GM19351 (cell line): ENCODE data around the gene PIGR.

ENCODE experiments used
- ATAC-seq: cut with Tn5 transposase; IDR thresholded peaks from one replicate; pipeline ENCODE4 v1.9.1; 2021; ENCODE audit warnings: mild to moderate bottlenecking, moderate library complexity; ENCODE audit not compliant: unreplicated experiment

PIGR gene

DNA sequence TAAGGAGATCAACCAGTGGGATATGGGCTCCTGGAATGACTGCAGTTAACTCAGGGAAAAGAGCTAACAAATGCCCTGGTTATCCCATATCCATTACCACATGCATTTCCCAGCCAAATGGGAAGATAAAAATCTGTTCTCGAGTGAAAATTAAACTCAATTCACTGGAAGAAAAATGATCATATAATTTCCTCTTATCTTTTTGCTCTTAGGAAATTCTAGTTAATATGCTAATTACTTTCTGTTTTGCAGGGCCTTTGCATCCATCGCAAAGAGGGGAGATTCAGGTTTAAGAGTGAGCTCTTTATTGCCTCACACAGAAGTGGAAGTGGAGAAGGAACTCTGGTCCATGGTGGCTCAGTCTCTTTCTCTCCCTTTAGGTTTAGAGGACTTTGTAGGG lies 52.9 kb downstream of the PIGR start:
- no peak for ATAC-seq

DNA sequence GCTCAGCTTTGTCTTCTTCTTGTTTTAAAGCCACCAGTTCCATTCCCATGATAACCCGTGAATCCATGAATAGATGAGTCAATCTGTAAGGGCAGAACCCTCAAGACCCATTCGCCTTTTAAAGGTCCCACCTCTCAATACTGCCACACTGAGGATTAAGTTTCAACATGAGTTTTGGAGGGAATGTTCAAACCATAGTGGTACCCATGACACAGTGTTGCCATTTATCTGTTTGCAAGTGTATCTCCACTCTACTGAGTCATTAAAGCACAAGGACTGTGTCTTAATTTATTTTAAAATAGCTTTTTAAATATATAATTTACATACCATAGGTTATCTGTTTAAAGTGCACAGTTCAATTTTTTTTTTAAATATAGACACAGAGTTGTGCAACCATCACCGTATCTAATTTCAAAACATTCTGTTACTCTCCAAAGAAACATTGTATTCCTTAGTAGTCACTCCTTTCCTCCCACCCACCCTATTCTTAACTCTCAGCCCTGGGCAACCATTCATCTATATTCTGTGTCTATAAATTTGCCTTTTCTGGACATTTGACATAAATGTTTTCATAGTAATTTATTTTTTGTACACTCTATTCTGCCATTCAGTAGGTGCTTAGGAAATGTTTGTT lies 53.8 kb downstream of the PIGR start:
- ATAC-seq, result no peak

DNA sequence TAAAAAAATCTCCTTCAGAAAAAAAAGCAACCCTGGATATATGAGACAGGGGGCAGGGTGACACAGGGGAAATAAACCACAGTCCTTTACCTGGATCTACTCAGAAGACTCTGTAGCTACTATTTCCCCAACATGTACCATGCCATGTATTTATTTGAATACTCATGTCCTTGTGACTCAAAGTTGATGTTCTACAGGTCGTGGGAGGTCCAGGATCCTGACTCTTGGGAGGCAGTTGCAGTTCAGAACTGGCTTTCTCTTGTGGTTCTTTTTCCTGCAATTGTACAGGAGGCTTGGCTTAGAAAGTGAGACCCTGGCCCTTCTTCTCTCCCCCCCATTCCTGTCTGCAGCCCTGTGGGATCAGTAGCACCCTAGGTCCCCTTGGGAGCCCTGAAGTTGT lies 54.9 kb downstream of the PIGR start:
- ATAC-seq, result no peak

DNA sequence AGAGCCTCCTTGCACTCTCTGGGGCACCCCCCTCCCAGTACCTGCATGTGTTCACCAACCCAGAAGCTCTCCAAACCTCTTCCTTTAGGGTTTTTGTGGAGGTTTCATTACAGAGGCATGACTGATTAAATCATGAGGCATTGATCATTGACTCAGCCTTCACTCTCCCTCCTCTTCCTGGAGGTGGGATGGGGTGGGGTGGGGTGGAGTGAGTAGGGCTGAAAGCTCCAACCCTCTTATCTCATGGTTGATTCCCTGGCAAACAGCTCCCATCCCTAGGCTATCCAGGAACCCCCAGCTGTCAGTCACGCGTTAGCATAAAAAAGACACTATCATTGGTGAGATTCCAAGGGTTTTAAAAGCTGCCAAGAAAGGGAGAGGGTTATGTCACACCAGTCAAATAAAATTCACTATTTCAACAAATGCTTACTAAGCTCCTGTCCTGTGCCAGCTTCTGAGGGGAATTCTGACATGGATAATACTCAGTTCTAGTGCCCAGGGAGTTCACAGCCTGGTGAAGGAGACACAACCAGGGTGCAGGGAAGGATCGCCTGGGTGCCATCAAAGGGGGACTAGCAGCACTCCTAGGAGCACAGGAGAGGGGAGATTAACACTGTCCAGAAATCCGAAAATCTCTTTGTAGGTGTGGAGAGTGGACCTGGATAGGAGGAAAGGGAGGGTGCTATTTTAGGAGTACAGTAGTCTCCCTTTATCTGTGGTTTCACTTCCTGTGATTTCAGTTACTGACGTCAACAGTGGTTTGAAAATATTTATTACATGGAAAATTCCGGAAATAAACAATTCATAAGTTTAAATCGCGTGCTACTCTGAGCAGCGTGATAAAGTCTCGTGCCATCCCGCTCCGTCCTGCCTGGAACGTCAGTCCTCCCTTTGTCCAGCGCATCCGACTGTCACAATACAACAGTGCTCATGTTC lies 55.9 kb downstream of the PIGR start:
- ATAC-seq, result no peak

DNA sequence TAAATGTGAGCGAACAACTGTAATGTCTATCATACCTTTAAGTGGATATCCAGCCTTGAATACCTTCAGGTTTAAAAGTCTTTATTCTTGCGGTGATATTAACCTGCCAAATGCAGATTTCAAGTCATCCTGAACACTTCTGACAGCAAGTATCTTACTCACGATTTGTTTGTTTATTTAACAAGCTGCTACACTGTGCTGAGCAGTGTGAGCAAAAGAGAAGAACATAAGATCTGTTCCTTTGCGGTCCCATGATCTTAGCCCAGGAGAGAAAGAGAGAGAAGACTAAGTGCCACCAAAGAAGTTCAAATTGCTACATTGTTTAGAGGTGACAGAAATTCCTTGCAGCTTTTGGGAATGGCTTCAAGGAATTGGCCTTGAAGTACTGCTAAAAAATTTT lies 58.6 kb downstream of the PIGR start:
- no peak for ATAC-seq

DNA sequence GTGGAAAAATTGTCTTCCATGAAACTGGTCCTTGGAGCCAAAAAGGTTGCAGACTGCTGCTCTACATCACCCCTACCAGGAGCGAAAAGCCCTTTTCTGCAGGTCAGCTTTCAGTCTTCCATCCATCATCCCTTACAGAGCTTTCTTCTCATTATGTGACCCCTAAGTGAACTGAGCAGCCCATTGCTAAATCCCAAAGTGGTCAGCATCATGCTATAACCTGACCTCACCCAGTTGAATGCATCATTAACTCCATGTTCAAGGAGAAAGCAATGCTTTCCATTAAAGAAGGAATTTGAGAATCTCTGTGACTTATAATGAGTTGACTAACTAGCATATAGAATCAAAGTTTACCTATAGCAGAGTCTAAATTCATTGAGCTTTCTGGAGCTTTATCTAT lies 59.4 kb downstream of the PIGR start:
- no peak for ATAC-seq

DNA sequence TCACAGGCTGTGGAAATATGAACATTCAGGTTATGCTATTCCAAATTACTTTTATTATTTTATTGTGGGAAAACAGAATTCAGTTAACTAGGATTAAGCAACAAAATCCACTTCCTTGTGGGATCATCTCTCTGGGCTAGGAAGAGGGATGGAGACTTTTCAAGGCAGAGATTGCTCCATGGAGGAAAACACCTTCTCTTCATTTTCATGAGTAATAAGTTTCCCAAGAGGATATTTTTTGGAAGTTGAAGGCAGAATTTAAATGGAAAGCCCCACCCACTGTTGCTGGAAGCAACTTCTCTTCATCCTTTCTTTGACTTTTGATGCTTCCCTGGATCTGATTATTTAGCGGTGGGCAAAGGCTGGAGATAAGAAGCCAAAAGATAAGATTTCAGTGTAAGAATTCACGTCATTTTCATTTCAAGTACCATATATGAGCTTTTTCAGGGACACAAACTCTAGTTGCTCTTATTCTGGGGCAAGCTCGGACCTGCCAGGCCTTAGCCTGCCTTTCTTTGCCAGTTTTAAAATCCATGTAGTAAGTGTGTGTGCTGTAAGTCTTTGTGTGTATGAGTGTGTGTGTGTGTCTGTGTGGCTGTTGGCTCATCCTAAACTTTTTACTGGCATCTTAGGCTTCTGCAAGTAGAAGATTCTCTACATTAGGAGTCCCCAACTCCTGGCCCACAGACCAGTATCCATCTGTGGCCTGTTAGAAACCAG lies 60.8 kb downstream of the PIGR start:
- ATAC-seq, result no peak

DNA sequence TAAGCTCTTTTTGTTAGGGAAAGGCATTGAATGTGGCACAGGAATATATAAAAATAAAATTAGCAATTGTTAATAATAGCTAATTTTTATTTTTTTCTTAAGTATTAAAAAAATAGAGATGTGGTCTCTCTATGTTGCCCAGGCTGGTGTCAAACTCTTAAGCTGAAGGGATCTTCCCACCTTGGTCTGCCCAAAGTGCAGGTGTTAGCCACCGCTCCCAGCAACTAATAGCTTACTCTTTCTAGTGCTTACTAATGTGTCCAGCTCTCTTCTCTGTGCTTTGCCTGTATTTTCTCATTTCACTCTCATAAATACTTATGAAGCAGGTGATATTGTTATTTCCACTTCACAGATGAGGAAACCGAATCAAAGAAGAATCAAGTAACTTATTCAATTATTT lies 62.4 kb downstream of the PIGR start:
- no peak for ATAC-seq

DNA sequence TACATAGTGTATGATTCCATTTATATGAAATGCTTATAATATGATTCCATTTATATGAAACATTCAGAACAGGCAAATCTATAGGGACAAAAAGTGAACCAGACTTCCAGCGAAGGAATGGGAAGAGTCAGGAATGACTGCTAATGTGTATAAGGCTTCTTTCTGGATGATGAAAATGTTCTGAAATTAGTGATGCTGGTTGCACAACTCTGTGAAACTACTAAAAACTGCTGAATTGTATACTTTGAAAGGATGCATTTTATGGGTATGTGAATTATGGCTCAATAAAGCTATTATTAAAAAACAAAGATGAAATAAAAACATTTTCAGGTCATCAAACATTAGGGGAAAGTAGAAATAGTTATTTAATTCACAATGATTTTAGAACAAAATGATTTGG lies 63.1 kb downstream of the PIGR start:
- no peak for ATAC-seq

DNA sequence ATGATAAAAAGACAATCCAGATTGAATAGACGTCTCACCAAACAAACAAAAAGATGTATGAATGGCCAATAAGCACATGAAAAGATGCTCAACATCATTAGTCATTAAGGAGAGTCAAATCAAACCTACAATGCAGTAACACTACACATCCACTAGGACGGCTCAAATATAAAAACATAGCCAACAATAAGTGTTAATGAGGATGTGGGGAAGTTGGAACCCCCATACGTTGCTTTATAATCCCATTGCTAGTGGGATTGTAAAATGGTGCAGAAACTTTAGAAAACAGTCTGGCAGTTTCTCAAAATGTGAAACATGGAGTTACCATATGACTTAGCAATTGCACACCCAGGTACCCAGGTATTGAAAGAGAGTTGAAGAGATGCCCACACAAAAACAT lies 63.7 kb downstream of the PIGR start:
- no peak for ATAC-seq

DNA sequence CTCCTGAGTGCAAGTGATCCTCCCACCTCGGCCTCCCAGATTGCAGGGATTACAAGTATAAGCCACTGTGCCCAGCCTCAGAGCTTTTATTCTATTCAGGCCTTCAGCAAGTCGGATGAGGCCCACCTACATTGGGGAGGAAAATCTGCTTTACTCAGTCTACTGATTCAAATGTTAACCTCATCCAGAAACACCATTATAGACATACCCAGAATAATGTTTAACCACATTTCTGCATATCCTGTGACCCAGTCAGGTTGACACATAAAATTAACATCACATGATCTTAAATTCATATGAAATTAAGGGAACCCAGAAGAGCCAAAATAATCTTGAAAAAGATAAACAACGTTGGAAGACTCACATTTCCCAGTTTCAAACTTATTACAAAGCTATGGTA lies 66.0 kb downstream of the PIGR start:
- no peak for ATAC-seq
